Tibial artery (tissue), 4 donors: ENCODE data around the gene CDH4.

ENCODE experiments used
- DNase-seq, 2 donors: peaks; one replicate each; pipeline ENCODE4 v3.0.0-alpha.2; 2019
- H3K27ac ChIP-seq, 2 donors: fragments of 200-600 bp; sonication (generic) in 1 of 2; 1 replicate in 1 of 2; 2 replicates in 1 of 2; pipeline ENCODE4 v1.5.1; 2018 to 2019; ENCODE audit warnings: mild to moderate bottlenecking in 1 of 2
- H3K27me3 ChIP-seq, 2 donors: fragments of 200-600 bp; sonication (generic) in 1 of 2; one replicate each; pipeline versions ENCODE4 v1.5.1 to v1.6.0; 2016 to 2019
- H3K36me3 ChIP-seq, 3 donors: fragments of 200-600 bp; sonication (generic) in 2 of 3; one replicate each; pipeline ENCODE4 v1.5.1; 2016 to 2019; ENCODE audit warnings: mild to moderate bottlenecking in 2 of 3
- H3K4me1 ChIP-seq, 4 donors: fragments of 200-600 bp; sonication (generic) in 2 of 4; 1 replicate in 3 of 4; 2 replicates in 1 of 4; pipeline ENCODE4 v1.5.1; 2016 to 2019
- H3K4me3 ChIP-seq, 2 donors: fragments of 200-600 bp; sonication (generic) in 1 of 2; 1 replicate in 1 of 2; 2 replicates in 1 of 2; pipeline ENCODE4 v1.5.1; 2018 to 2019; ENCODE audit warnings: mild to moderate bottlenecking in 2 of 2
- H3K9me3 ChIP-seq, 3 donors: fragments of 200-600 bp; sonication (generic) in 1 of 3; one replicate each; pipeline ENCODE4 v1.5.1; 2016 to 2019
- intact Hi-C: fragments of 100-400 bp; cut with DNase I; formaldehyde crosslinking; loops from one replicate; pipeline ENCODE4 v1.15.0; 2023; ENCODE audit warnings: low total_unique reads
- TF ChIP-seq, protein P1 (sequence below), 2 experiments: fragments of 200-600 bp in 1 of 2; fragments of 450-650 bp in 1 of 2; IDR thresholded peaks; one replicate each; pipeline ENCODE4 v1.5.1; 2017 to 2019; ENCODE audit warnings: antibody characterized with exemption in 2 of 2, mild to moderate bottlenecking in 1 of 2, moderate library complexity in 1 of 2

The CDH4 gene

DNA sequence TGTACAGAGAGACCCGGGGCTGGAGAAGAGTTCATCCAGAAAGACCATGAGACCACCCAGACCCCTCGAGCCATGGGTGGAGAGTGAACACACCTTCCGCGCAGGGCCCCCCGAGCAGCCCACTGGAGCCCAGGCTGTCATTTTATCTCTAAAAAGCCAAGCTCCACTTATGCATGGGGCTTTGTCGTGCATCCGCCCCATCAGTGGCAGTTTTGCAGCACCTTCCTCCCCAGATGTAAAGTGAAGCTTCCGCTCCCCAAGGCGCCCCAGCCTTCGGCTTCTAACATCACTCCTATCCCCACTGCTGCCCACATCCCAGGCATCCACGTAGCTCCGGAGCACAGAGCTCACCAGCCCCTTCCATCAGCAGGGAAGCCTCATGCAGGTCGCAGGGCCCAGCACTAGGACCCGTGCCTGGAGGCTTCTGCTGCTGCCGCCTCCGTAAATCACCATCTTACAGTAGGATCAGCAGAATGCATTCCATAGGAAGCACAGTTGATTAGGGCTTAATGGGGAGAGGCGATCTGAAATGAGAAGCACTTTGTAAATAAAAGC, 512.5 kb downstream of the CDH4 start:
- peaks cover 0 to 42% of the 10 kb centered on the region in 2 donors for H3K27me3 ChIP-seq
- no peaks in the 10 kb centered on the region for H3K36me3 ChIP-seq

DNA sequence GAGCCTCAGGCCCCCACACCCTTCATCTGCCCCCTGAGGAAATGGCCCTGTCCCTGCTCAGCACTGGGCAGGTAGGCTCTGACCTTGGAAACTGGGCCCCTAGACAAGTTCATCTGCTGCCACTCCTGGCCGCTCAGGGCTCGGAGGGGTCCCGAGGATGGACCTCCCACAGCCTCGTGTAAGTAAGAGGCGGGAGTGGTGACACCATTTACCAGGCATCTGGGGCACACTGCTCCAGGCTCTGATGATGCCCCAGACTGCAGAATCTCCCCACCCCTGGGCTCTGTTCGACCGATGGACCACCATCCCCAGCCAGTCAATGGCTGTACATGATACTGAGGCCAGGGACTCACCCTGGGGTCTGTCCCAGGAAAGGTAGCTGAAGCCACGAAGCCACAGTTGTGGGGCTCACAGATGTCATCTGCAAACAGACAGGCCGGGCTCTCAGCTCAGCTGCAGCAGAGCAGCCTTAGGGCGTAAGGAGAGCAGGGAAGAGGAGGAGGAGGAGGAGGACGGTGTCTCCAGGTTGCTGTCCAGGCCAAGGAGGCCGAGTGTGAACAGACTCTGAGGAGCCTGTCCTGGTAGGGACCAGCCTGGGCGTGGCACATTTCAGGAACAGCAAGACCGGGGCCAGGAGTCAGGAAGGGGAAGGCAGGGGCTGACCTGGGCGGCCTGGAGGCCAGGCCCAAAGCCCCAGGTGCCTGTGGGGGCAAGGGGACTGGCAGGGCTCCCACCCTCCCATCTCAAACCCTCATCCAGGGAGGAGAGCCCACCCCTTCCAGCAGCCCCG, 513.2 kb downstream of the CDH4 start:
- Histone ChIP-seq H3K36me3 (no peaks in the 10 kb centered on the region), H3K27me3 (peaks cover 0 to 40% of the 10 kb centered on the region in 2 donors), H3K27ac (no peak overlapping the region), H3K4me1 (no peaks in the 10 kb centered on the region), H3K4me3 (no peak overlapping the region), H3K9me3 (no peaks in the 10 kb centered on the region)
- intact Hi-C loops = no loop called here
- TF ChIP-seq, protein P1, sequence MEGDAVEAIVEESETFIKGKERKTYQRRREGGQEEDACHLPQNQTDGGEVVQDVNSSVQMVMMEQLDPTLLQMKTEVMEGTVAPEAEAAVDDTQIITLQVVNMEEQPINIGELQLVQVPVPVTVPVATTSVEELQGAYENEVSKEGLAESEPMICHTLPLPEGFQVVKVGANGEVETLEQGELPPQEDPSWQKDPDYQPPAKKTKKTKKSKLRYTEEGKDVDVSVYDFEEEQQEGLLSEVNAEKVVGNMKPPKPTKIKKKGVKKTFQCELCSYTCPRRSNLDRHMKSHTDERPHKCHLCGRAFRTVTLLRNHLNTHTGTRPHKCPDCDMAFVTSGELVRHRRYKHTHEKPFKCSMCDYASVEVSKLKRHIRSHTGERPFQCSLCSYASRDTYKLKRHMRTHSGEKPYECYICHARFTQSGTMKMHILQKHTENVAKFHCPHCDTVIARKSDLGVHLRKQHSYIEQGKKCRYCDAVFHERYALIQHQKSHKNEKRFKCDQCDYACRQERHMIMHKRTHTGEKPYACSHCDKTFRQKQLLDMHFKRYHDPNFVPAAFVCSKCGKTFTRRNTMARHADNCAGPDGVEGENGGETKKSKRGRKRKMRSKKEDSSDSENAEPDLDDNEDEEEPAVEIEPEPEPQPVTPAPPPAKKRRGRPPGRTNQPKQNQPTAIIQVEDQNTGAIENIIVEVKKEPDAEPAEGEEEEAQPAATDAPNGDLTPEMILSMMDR (IDR thresholded peaks at IDR 0.05) = no peak
- peak in 1 of 2 donors; percentile 12 for DNase-seq

More for the DNA sequence above, 512.5 kb downstream of the CDH4 start:
- intact Hi-C loops = no loop called here
- TF ChIP-seq, protein P1 (IDR thresholded peaks at IDR 0.05) = no peak
- Histone ChIP-seq H3K4me3 (no peak overlapping the region), H3K27ac (no peak overlapping the region), H3K4me1 (no peaks in the 10 kb centered on the region), H3K9me3 (no peaks in the 10 kb centered on the region)
- peak; percentile 7 to 48 for DNase-seq

DNA sequence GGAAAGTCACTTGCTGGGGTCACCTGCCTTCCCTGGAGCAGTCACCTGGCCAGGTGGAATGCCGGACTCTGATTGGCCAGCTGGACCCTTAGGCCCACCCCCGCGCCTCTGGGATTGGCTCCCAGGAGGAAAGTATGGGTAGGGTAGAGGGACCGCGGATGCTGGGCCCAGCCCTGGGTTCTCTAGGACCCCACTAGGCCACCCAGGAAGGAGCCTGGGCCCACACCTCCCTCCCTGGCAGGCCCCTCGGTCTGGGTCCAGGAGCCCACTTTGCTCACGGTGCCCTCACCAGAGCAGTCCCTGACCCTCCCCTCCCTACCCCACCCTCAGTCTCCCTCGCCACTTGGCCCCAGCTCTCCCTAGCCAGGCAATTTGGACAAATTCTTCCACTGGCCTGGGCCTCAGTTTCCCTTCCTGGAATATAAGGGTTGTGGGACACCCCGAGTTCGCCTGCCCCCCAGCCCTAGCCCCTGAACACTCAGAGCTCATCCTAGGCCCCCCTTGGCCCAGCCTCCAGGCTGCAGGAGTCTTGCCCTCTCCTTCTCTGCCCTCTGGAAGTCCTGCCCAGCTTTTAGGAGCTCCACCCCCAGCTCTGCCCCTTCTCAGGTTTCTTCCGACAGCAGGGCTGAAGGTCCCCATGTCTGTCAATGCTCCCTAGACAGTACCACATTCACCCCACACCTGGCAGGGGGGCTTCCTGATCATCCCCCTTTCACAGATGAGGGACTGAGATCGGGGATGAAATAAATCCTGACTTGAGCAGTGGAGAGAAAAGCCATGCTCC, 514.0 kb downstream of the CDH4 start:
- intact Hi-C loops = no loop called here
- no peaks in the 10 kb centered on the region for H3K36me3 ChIP-seq
- no peak overlapping the region for H3K4me3 ChIP-seq
- peak in 1 of 2 donors; percentile 53 for DNase-seq
- H3K27me3 ChIP-seq = peaks cover 0 to 36% of the 10 kb centered on the region in 2 donors
- no peaks in the 10 kb centered on the region for H3K4me1 ChIP-seq
- no peaks in the 10 kb centered on the region for H3K9me3 ChIP-seq
- TF ChIP-seq, protein P1 (IDR thresholded peaks at IDR 0.05) = no peak
- H3K27ac ChIP-seq = no peak overlapping the region

DNA sequence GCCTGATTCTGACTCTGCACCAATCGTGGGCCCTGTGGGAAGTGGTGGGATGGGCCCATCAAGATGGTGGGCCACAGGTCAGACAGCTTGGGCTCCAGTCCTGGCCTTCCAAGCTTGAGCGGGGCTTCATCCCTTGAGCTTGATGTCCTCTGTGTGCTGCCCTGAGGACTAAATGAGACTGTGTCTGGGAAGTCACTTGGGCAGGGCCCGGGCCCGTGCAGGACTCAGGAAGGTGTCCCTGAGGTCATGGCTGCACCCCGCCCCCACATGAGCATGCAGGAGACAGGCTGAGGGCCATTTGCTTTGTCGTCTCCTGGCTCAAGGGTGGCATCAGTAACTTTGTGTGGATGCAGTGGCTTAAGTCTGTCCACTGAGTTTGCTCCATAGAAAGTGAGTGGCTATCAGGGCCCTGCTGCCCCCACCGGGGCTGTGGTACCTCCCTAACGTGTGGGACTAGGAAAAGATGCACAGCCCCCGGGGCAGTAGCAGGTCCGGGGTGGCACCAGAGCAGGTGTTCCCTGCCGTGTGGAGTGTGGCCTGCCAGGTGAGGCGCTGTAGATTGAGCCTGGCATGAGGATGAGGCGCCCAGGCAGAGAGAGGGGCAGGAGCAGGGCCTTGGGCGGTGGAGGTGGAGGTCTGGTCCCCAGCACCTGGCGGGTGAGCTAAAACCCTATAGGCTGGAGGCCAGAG, 515.0 kb downstream of the CDH4 start:
- H3K27me3 ChIP-seq = peaks cover 0 to 36% of the 10 kb centered on the region in 2 donors
- H3K4me1 ChIP-seq = no peaks in the 10 kb centered on the region
- no peak overlapping the region for H3K4me3 ChIP-seq
- H3K9me3 ChIP-seq = no peaks in the 10 kb centered on the region
- DNase-seq = peak in 1 of 2 donors; percentile 35
- intact Hi-C loops = no loop called here
- H3K36me3 ChIP-seq = no peaks in the 10 kb centered on the region
- no peak overlapping the region for H3K27ac ChIP-seq
- TF ChIP-seq, protein P1 (IDR thresholded peaks at IDR 0.05) = no peak

DNA sequence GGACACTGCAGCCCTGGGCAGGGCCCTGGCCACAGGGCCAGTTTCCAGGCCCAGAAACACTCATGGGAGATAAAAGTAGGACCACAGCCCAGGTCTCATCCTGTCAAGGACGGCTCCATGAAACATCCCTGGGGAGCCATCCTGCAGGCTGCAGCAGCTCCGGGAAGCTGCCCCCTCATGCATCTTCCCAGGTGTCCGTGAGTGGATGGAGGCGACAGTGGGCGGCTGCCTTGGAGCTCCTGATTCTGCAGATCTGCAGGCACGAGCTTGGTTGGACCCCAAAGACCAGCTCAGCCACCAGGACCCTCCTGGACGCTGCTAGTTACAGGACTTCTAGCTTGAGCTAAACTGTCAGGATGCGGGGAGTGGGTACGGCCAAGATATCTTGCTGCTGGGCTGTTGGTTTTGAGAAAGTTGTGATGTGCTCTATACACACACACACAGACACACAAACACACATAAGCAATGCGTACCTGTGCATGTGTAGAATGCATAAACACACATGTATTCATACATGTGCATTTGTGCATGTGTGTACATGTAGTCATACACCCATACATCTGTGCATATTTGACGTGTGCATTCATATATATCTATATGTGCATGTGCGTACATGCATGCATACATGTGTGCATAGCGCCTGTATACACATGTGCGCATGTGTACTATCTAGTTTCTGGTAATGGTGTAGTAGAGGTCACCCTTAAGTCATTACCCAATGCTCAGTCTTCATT, 515.9 kb downstream of the CDH4 start:
- peak in 1 of 2 donors; percentile 35 for DNase-seq
- Histone ChIP-seq H3K36me3 (no peaks in the 10 kb centered on the region), H3K4me1 (no peaks in the 10 kb centered on the region), H3K9me3 (no peaks in the 10 kb centered on the region), H3K27ac (no peak overlapping the region), H3K27me3 (peaks cover 0 to 36% of the 10 kb centered on the region in 2 donors), H3K4me3 (no peak overlapping the region)
- TF ChIP-seq, protein P1 (IDR thresholded peaks at IDR 0.05) = no peak
- intact Hi-C loops = no loop called here
